A172 (cell line): ENCODE measurements around the gene ZNF526. TPM values are rescaled to one million over a fixed set of nuclear protein-coding genes. Genes with fewer than 3 reads are reported as not detected.

Source experiments
- DNase-seq: peaks from one replicate; pipeline ENCODE4 v3.0.0-alpha.2; 2015; ENCODE audit warnings: low spot score
- total RNA-seq: library from RNA; depleted of rRNA; stranded (reverse); fragments of >200 nt; shearing (Covaris generic); gene quantifications from 2 replicates; pipeline ENCODE4 v1.2.3, GENCODE V29; 2014

The ZNF526 gene
- total RNA-seq, 1 experiment from 2014 or later: 20.6 TPM

DNA sequence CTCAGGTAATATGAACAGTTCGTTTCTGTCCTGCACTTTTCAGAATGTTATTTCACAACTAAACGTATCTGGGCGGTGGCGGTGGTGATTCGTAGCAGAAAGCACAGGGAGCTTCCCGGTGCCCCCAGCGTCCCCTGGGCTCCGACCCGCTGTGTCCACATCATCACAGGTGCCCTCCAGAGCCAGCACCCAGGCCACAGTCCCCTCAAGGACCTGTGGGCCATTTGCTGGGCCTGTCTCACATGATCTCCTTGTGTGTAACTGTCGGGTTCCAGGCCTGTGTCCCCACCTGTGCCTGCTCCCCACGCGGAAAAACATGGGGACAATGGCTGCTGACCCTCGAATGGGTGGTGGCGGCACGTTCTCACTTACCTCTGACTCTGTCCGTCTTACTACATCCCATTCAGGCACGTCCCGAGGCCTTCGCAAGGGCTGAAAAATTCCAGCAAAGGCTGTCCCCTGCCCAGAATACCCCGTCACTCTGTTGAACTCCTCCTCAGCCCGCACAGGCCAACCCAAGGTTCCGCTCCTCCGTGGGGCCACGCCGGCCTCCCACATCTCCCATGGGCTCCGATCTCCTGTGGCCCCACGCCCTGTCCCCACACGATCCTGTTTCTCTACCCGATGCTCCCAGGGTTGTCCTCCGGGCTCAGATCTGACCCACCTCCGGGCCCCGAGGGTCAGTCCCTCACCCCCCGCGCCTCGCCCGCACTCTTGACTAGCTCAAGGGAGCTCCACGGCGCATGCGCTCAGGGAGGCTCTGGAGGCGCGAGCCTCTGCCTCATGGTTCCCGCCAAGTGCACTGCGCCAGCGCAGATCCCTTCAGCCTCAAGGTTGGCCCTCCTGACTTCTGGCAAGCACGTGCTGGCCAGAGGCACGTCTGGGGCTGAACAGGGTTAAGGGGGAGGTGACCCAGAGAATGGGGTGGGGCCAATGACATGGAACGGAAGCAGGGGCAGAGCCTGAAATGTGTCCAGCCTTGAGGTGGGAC lies 23.8 kb upstream of the ZNF526 start:
- DNase-seq: no peak

DNA sequence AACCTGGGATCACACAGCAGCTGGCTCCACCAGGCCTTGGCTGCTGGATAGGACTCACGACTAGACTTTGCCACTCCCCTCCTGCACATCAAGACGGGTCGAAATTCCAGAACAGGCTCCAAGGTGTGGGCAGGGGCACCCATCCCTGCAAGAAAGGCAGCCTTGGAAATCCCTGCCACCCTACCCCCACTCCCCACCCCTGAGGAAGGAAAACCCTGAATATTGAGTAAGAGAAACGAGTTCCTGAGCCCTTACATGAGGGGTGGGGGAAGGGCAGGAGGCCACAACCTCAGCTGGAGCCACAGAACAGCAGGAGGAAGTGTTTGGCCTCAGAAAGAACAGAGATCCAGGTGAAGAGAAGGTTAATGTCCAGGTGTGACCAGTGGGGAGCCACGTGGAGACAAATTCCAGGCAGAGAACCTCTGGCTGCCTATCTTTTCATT lies 22.7 kb upstream of the ZNF526 start:
- DNase-seq: no peak

GRCh38 chr19:42198676-42199439 lies 21.3 kb upstream of the ZNF526 start:
- no peak for DNase-seq

GRCh38 chr19:42199440-42200115 lies 20.5 kb upstream of the ZNF526 start:
- DNase-seq: no peak

GRCh38 chr19:42200116-42200715 lies 19.9 kb upstream of the ZNF526 start:
- no peak for DNase-seq

DNA sequence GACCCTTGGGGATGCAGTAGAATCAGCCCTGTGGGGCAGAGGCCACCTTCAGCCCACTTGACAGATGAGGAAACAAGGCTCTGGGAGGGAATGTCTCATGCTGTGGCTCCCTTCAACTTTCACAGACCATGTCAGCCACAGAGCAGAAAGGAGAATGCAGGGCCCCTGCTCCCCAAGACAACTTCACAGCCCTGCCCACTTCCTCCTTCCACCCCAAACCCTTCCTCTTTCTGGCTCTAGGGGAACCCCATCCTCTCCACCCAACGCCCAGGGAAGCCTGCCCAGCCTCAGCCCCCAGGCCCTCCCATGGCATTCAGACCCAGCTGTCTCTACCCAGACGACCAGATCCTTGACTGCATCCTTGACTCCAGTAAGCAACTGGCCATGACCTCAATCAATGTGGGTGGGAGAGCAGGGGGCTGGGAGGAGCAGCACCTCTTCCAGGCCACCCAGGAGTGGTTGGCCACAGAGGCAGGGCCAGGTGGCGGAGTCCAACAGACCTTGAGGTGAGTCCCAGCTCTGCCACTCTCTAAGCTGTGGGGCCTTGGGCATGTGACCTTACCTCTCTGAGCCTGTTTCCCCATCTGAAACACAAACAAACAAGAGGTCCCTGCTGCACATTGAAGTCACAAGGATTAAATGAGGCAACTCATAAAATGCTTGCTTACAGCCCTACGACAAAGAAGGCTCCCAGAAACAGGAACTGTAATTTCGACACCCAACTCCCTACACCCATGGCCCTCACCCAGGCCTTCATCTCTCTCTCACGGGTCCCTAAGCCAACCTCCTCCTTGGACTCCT lies 18.4 kb upstream of the ZNF526 start:
- DNase-seq: no peak

GRCh38 chr19:42202290-42202880 lies 17.7 kb upstream of the ZNF526 start:
- DNase-seq: no peak

DNA sequence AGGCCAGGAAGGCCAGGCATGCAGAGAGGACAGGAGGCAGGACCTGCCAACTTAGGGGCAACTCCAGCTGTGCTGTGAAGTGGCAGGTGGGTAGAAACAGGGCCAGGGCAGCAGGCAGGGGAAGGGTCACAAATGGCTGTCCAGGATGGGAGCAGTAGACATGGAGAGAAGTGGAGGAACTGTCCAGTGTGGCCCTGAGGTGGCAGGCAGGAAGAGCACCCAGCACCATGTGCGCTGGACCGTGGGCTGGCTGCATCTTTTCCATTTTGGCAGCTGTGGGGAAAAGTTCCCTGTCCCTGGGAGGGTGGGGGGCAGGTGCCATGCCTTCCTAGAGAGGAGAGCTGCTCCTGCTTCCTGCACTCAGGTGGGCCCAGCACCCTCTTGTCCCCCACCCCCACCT lies 16.4 kb upstream of the ZNF526 start:
- no peak for DNase-seq

DNA sequence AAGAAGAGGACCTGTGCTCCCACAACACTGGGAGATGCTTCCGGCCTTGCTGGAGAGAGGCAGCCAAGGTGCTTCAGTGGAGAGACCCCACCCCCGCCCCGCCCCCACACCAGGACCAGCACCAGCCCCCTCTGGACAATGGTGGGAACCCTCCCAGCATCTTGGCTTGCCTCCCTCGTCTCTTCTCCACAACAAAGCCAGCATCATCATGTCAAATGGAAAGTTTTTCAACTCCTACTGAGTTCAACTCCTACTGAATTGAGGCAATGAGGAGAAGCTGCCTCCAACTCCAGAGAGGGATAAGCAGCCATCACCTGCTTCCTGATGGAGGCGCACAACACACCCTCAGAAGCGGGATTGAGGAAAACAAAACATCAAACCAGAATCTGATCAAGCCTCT lies 15.4 kb upstream of the ZNF526 start:
- no peak for DNase-seq

- DNase-seq: peak; percentile 91
These were observed 13.0 kb upstream of the ZNF526 start for GRCh38 chr19:42206871-42207755.

- DNase-seq: peak; percentile 97
These were observed 12.3 kb upstream of the ZNF526 start for GRCh38 chr19:42207767-42208271.

GRCh38 chr19:42208612-42209011 lies 11.5 kb upstream of the ZNF526 start:
- DNase-seq: no peak

- DNase-seq: no peak
These were observed 7.2 kb upstream of the ZNF526 start for GRCh38 chr19:42212886-42213285.

GRCh38 chr19:42214810-42215485 lies 5.2 kb upstream of the ZNF526 start:
- DNase-seq: no peak

DNA sequence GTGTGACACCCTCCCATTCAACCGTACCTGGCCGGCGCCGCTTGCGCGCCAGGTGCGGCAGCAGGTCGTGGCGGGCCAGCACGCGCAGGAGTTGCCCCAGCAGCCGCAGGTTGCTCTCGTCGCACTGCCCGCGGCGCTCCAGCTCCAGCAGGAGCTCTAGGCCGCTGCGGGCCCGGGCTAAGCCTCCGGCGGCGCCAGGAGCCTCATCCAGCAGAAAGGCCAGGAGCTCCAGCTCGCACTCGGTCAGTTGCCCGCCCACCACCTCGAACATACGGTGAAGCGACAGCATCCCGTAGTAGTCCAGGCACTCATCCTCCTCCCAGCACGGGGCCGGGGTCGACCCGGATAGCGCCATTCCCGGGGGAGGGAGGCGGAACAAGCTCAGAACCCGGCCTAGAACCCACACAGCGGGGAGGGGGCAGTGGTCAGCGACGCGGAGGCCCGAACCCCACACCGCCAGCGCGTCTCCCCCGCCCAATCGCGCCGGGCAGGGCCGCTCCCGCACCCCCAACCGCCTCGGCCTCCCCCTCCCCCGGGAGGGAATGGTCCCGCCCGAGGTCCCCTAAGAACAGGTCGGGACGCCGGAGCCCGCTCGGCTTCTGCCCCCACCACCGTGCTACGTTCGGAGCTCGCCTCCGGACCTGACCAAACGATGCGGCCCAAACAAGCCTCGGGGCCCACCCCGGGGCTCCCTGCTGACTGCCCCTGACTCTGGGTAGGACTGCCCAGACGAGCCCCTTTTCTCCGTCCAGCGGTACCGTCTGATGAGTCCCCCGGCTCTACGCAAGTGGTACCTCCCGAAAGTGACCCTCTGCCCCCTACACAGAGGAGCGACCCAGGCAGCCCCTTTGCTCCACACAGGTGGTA lies 3.2 kb upstream of the ZNF526 start:
- peak; percentile 22 for DNase-seq

DNA sequence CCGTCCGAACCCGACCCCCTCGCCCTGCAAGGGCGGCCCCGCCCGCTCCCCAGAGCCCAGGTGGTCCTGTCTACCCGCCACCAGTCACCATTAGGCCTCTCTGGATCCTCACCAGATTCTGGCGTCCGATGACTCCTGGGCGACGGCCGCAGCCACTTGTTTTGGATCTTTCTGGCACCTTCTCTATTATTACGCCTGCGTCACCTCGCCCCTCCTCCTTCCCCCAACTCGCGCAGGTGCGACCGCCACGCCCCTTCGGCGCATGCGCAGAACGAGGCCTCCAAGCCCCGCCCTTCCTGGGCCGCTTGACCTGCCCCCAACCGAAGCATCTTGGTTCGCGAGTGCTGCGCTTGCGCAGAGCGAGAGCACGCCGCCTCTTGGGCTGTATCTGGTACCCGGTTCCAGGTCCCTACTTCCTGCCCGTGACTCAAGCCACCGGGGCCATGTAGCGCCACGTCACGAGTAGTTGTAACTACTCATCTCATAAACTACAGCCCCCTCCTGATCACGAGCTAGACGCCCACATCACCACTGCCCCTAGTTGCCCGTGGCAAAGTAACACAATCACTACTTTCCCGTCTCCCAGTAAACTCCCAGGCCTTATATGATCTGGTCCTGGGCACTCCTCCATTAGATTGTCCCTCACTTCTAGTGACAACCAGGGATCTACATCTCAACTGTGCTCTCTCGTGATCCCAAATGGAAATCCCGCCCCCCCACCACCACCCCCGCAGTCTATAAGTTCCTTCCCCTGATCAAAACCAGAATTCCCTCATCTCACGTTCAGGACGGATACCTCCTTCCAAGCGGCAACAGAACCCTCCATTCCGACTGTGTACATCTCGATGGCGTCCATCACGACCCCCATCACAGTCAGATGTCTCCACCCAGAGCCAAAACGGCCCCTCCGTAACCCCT lies 2.3 kb upstream of the ZNF526 start, which contains the start of gene DEDD2:
TSS of gene DEDD2 (minus strand) at position 158 of the 918 bp plus-strand sequence. CDS start 670 bp downstream, outside the sequence.
- DNase-seq: peak; percentile 98
